ENCODE measurements around the gene CDHR2. TPM values are rescaled to one million over a fixed set of nuclear protein-coding genes. Genes with fewer than 3 reads are reported as not detected.

The CDHR2 gene
- total and polyA plus RNA-seq, 2 of the 13 experiments (the other 11 are each of a cell fraction or from before 2014, with no cell fraction given), result 17.9 to 20.9 TPM

DNA sequence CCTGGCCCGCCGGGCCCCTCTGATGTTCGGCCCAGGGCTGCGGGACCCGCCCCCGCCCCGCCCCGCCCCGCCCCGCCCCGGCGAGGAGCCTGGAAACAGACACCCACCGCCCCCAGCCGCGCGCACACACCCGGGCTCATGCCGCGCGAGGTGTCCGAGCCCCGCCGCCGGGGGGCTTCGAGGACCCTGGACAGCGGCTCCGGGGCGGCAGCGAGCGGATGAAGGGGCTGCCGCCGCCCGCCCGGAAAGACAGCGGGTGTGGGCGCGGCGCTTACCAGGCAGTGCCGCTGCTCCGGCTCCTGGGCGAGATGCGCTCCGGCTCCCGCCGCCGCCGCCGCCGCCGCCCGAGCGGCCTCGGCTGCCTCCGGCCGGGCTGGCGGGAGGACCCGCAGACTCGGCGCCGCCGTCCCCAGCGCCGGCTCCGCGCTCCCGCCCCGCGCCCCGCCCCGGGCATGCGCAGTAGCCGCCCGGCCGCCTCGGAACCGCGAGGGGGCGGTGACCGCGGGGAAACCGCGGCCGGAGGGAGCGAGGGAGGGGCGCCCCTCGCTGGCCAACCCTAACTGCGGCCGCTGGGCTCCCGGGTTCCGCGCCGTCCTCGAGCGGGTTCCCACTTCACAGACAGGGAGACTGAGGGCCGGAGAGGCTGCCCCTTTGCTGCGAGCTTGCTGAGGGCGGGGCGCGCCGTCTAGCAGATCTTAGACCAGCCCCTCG is 60.7 kb downstream of the CDHR2 start, which contains the start of gene GPRIN1 (continued):
- peak; percentile 28; the same call in 1 of the 2 replicates for TF ChIP-seq KDM1A (CRISPR knock-in tag; IDR thresholded peaks at IDR 0.05)
- peak; percentile 13; the same call in 1 of the 2 replicates for TF ChIP-seq ZNF235 (CRISPR knock-in tag; IDR thresholded peaks at IDR 0.05; ENCODE audit: borderline replicate concordance)
- TF ChIP-seq KLF12 (CRISPR knock-in tag; IDR thresholded peaks at IDR 0.05; ENCODE audit: borderline replicate concordance), result 0 out of 2 replicates have a peak, but pooled peaks have one; percentile 16
- peak; percentile 95 for TF ChIP-seq ZNF777 (CRISPR knock-in tag; IDR thresholded peaks at IDR 0.05)
- 0 out of 2 replicates have a peak, but pooled peaks have one; percentile 60 for TF ChIP-seq ZNF446 (CRISPR knock-in tag; IDR thresholded peaks at IDR 0.05)
- peak; percentile 36; the same call in 1 of the 2 replicates for TF ChIP-seq ZBTB7B (CRISPR knock-in tag; IDR thresholded peaks at IDR 0.05)
- TF ChIP-seq, protein P1, sequence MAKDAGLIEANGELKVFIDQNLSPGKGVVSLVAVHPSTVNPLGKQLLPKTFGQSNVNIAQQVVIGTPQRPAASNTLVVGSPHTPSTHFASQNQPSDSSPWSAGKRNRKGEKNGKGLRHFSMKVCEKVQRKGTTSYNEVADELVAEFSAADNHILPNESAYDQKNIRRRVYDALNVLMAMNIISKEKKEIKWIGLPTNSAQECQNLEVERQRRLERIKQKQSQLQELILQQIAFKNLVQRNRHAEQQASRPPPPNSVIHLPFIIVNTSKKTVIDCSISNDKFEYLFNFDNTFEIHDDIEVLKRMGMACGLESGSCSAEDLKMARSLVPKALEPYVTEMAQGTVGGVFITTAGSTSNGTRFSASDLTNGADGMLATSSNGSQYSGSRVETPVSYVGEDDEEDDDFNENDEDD (CRISPR knock-in tag; IDR thresholded peaks at IDR 0.05; ENCODE audit: borderline replicate concordance), result peak; percentile 67; the same call in 1 of the 2 replicates
- no peak for TF ChIP-seq MAZ (IDR thresholded peaks at IDR 0.05; ENCODE audit: borderline replicate concordance, low read depth, low read length)
- TF ChIP-seq MAZ (CRISPR knock-in tag; IDR thresholded peaks at IDR 0.05; ENCODE audit: low read depth), result 0 out of 2 replicates have a peak, but pooled peaks have one; percentile 50
- TF ChIP-seq ZNF3 (CRISPR knock-in tag; IDR thresholded peaks at IDR 0.05), result no peak
- TF ChIP-seq ZNF629 (CRISPR knock-in tag; conservative IDR thresholded peaks at IDR 0.05), result peak; percentile 95
- TF ChIP-seq RELA (CRISPR knock-in tag; IDR thresholded peaks at IDR 0.05), result no peak
- TF ChIP-seq, protein P2, sequence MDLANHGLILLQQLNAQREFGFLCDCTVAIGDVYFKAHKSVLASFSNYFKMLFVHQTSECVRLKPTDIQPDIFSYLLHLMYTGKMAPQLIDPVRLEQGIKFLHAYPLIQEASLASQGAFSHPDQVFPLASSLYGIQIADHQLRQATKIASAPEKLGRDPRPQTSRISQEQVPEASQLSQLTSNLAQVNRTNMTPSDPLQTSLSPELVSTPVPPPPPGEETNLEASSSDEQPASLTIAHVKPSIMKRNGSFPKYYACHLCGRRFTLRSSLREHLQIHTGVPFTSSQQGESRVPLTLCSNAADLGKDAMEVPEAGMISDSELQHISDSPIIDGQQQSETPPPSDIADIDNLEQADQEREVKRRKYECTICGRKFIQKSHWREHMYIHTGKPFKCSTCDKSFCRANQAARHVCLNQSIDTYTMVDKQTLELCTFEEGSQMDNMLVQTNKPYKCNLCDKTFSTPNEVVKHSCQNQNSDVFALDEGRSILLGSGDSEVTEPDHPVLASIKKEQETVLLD (CRISPR knock-in tag; IDR thresholded peaks at IDR 0.05; ENCODE audit: low read depth), result 0 out of 2 replicates have a peak, but pooled peaks have one; percentile 40
- 0 out of 2 replicates have a peak, but pooled peaks have one; percentile 48 for TF ChIP-seq TSC22D2 (CRISPR knock-in tag; IDR thresholded peaks at IDR 0.05; ENCODE audit: borderline replicate concordance)
- 0 out of 2 replicates have a peak, but pooled peaks have one; percentile 24 for TF ChIP-seq RBFOX2 (IDR thresholded peaks at IDR 0.05; ENCODE audit: low read depth, low read length)
- TF ChIP-seq, protein P3, sequence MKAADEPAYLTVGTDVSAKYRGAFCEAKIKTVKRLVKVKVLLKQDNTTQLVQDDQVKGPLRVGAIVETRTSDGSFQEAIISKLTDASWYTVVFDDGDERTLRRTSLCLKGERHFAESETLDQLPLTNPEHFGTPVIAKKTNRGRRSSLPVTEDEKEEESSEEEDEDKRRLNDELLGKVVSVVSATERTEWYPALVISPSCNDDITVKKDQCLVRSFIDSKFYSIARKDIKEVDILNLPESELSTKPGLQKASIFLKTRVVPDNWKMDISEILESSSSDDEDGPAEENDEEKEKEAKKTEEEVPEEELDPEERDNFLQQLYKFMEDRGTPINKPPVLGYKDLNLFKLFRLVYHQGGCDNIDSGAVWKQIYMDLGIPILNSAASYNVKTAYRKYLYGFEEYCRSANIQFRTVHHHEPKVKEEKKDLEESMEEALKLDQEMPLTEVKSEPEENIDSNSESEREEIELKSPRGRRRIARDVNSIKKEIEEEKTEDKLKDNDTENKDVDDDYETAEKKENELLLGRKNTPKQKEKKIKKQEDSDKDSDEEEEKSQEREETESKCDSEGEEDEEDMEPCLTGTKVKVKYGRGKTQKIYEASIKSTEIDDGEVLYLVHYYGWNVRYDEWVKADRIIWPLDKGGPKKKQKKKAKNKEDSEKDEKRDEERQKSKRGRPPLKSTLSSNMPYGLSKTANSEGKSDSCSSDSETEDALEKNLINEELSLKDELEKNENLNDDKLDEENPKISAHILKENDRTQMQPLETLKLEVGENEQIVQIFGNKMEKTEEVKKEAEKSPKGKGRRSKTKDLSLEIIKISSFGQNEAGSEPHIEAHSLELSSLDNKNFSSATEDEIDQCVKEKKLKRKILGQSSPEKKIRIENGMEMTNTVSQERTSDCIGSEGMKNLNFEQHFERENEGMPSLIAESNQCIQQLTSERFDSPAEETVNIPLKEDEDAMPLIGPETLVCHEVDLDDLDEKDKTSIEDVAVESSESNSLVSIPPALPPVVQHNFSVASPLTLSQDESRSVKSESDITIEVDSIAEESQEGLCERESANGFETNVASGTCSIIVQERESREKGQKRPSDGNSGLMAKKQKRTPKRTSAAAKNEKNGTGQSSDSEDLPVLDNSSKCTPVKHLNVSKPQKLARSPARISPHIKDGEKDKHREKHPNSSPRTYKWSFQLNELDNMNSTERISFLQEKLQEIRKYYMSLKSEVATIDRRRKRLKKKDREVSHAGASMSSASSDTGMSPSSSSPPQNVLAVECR (CRISPR knock-in tag; IDR thresholded peaks at IDR 0.05; ENCODE audit: borderline replicate concordance), result peak; percentile 44; the same call in 1 of the 2 replicates
- TF ChIP-seq, protein P4, sequence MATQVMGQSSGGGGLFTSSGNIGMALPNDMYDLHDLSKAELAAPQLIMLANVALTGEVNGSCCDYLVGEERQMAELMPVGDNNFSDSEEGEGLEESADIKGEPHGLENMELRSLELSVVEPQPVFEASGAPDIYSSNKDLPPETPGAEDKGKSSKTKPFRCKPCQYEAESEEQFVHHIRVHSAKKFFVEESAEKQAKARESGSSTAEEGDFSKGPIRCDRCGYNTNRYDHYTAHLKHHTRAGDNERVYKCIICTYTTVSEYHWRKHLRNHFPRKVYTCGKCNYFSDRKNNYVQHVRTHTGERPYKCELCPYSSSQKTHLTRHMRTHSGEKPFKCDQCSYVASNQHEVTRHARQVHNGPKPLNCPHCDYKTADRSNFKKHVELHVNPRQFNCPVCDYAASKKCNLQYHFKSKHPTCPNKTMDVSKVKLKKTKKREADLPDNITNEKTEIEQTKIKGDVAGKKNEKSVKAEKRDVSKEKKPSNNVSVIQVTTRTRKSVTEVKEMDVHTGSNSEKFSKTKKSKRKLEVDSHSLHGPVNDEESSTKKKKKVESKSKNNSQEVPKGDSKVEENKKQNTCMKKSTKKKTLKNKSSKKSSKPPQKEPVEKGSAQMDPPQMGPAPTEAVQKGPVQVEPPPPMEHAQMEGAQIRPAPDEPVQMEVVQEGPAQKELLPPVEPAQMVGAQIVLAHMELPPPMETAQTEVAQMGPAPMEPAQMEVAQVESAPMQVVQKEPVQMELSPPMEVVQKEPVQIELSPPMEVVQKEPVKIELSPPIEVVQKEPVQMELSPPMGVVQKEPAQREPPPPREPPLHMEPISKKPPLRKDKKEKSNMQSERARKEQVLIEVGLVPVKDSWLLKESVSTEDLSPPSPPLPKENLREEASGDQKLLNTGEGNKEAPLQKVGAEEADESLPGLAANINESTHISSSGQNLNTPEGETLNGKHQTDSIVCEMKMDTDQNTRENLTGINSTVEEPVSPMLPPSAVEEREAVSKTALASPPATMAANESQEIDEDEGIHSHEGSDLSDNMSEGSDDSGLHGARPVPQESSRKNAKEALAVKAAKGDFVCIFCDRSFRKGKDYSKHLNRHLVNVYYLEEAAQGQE (IDR thresholded peaks at IDR 0.05; ENCODE audit: borderline replicate concordance in 1 of 2, low read depth in 1 of 2, low read length in 2 of 2), result peak; percentile 74 to 93
- TF ChIP-seq MAF1 (CRISPR knock-in tag; IDR thresholded peaks at IDR 0.05; ENCODE audit: borderline replicate concordance), result no peak

Data from HepG2 (cell line).